ENCODE data around the gene HEMK1. TPM values are rescaled to one million over a fixed set of nuclear protein-coding genes. Genes with fewer than 3 reads are reported as not detected.

Gene HEMK1
- total and polyA plus RNA-seq, 4 donors: 3.7 to 9.5 (median 8.9) TPM

- TF ChIP-seq REST (IDR thresholded peaks at IDR 0.05) (no peak), RAD21 (IDR thresholded peaks at IDR 0.05) (no peak), YY1 (IDR thresholded peaks at IDR 0.05) (no peak), MAX (IDR thresholded peaks at IDR 0.05) (peak; percentile 87), NR2F2 (IDR thresholded peaks at IDR 0.05) (no peak), SP1 (IDR thresholded peaks at IDR 0.05) (peak; percentile 47)
Measured at GRCh38 chr3:50604628-50605588, 35.6 kb downstream of the HEMK1 start (continued).

GRCh38 chr3:50605901-50606326 is 36.6 kb downstream of the HEMK1 start:
- H3K36me3 ChIP-seq (ENCODE audit: control insufficient read depth in 4 of 4, insufficient read depth in 3 of 4, low read depth in 1 of 4, low read length in 3 of 4): peaks cover 9 to 24% (median 16%) of the 10 kb centered on the region in 4 donors
- peak; percentile 54 for TF ChIP-seq REST (IDR thresholded peaks at IDR 0.05)
- TF ChIP-seq FOXA2 (IDR thresholded peaks at IDR 0.05): peak; percentile 79
- TF ChIP-seq JUND (IDR thresholded peaks at IDR 0.05): no peak
- peak; percentile 82 for TF ChIP-seq FOXA1 (IDR thresholded peaks at IDR 0.05)
- peak in 1 of 2 donors; percentile 33 for TF ChIP-seq EGR1 (IDR thresholded peaks at IDR 0.05; ENCODE audit: low read depth in 2 of 2)
- peak; percentile 80 for TF ChIP-seq SP1 (IDR thresholded peaks at IDR 0.05)
- TF ChIP-seq RAD21 (IDR thresholded peaks at IDR 0.05): peak in 1 of 2 donors; percentile 51
- no peak for TF ChIP-seq HNF4G (IDR thresholded peaks at IDR 0.05)
- no peak for TF ChIP-seq ZBTB33 (IDR thresholded peaks at IDR 0.05)
- TF ChIP-seq GABPA (IDR thresholded peaks at IDR 0.05 in 1 of 2, conservative IDR thresholded peaks at IDR 0.05 in 1 of 2): peak in 1 of 2 donors; percentile 23
- peak; percentile 78 to 80 for TF ChIP-seq RXRA (IDR thresholded peaks at IDR 0.05)
- TF ChIP-seq MAX (IDR thresholded peaks at IDR 0.05): peak; percentile 45
- peak; percentile 68 to 73 for TF ChIP-seq HNF4A (conservative IDR thresholded peaks at IDR 0.05)
- no peak for TF ChIP-seq ATF3 (IDR thresholded peaks at IDR 0.05)
- no peak for TF ChIP-seq NR2F2 (IDR thresholded peaks at IDR 0.05)
- TF ChIP-seq YY1 (IDR thresholded peaks at IDR 0.05): peak; percentile 43
- TF ChIP-seq CTCF (IDR thresholded peaks at IDR 0.05; ENCODE audit: low read depth, low read length, missing input control): no peak
- no peak for TF ChIP-seq TAF1 (conservative IDR thresholded peaks at IDR 0.05)
- H3K4me3 ChIP-seq (ENCODE audit: low read depth in 1 of 3, low read length in 3 of 3): peak overlapping the region in 1 of 3 donors; percentile 88
- peak overlapping the region; percentile 84 to 94 for H3K27ac ChIP-seq (ENCODE audit: low read depth in 1 of 2, low read length in 2 of 2)
- no peaks in the 10 kb centered on the region for H3K9me3 ChIP-seq (ENCODE audit: control insufficient read depth in 4 of 4, low read length in 3 of 4)
- no peaks in the 10 kb centered on the region for H3K27me3 ChIP-seq (ENCODE audit: control insufficient read depth in 4 of 4, insufficient read depth in 4 of 4, low read length in 3 of 4)
- no peak for DNase-seq (ENCODE audit: low spot score)
- peak overlapping the region in 1 of 2 donors; percentile 45 for H3K9ac ChIP-seq (ENCODE audit: low read depth in 1 of 2, low read length in 2 of 2)
- peaks cover 19 to 96% (median 71%) of the 10 kb centered on the region in 4 donors for H3K4me1 ChIP-seq (ENCODE audit: control insufficient read depth in 4 of 4, insufficient read depth in 4 of 4, low read length in 3 of 4)
- WGBS: 33% methylated on average over 5 of the region's 5 CpGs

All from liver (tissue), 9 donors.